ENCODE data around the gene SMC5.
"Not testable (repeated sequence)": the region's sequence is repeated elsewhere in the genome, so short reads cannot be mapped to it uniquely, and the experiment has no call there.

SMC5 gene

DNA sequence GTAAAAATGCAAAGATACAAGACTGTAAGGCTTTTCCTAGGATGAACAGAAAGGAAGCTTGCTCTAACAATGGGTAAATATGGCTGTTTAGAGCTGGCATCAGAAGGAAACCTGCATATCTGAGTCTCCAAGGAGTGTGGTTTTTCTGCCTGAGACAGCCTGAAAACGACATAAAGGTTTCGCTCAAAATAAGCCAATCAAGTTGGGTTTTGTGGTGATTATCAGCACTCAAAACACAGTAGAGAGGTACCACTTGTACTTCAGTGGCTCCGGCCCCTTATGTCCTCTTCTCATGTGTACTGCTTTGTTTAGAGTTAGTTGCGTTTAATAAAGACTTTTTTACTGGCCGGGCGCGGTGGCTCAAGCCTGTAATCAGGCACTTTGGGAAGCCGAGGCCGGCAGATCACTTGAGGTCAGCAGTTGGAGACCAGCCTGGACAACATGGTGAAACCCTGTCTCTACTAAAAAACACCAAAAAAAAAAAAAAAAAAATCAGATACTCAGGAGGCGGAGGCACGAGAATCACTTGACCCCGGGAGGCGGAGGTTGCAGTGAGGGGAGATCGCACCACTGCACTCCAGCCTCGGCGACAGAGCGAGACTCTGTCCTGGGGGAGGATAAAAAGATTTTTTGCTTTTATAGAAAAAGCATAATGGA lies 116.3 kb downstream of the SMC5 start:
- no peak for DNase-seq

DNA sequence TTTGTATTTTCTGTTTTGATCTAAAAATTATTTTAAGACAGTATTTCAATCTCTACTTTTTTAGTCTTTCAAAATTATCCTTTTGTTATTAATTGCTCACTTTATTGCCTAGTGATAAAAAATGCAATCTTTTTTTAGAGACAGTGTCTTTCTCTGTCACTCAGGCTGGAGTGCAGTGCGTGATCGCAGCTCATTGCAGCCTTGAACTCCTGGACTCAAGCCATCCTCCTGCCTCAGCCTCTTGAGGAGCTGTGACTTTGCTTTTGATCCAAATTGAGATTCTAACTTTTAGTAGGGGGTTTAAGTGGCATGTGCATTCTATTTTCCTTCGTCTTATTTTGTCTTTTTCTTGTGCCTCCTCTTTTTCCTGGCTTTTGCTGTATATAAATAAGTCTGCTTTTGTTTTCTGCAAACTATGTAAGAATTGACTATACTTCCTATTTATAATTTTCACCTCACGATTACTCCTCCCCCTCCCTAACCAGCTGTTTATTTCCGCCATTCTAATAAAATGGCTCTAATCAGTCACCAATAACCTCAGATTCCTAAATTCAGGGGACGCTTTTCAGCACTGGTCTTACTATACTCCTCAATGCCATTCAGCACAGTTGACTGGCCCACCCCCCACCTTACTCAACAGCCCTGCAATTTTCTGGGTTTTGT lies 123.4 kb downstream of the SMC5 start:
- DNase-seq, result no peak

DNA sequence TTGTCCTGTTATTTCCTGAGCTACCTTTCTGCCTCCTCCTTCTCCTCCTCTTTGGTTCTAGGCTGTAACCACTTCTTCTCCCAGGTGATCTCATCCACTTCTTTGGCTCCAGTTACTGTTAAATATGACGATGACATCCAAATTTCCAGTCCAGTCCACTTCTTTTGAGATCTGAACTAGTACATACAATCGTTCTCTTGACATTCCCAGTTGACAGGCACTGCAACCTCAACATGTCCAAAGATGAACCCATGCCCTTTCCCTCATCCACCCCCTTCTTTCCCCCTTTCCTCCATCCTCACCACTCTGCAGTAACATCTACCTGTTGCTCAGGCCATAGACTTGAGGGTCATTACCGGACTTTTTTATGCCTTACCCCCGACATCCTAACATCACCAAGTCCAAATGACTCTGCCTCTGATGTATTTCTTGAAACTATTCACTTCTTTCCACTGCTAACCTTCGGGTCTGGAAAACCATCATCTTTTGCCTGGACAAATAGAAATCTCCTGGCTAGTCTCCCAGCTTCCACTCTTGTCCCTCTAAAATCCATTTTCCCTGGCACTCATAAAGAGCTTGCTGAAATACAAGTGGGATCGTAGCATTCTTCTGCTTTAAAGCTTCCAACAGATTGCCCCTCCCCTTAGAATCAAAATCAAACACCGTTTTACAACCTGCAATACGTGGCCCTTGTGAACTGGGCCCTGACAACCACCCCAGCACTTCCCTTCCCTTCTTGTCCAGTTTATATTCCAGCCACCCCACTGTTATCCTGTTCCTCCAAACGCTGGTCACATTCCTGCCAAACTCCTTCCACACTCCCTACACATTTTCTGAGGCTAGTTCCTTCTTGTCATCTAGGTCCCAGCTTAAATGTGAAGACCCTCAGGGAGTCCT lies 124.2 kb downstream of the SMC5 start:
- DNase-seq, result no peak

DNA sequence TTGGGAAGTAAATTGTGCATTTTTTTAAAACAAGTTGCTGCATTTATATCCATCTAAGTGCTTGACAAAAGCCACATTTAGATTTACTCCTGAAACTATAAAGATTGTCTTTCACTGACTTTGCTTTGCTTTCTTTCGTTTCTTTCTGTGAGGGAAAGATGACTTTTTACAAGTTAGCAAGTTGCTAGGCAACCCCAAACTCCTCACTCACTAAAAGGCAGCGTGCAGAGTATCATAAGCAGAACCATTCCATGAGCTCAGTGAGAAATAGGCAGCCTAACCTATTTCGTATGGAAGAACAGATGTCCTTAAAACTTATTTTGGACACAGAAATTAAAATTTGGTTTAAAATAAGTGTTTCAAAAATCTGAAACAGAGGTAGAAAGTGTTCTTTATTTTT lies 126.6 kb downstream of the SMC5 start:
- DNase-seq, result no peak

DNA sequence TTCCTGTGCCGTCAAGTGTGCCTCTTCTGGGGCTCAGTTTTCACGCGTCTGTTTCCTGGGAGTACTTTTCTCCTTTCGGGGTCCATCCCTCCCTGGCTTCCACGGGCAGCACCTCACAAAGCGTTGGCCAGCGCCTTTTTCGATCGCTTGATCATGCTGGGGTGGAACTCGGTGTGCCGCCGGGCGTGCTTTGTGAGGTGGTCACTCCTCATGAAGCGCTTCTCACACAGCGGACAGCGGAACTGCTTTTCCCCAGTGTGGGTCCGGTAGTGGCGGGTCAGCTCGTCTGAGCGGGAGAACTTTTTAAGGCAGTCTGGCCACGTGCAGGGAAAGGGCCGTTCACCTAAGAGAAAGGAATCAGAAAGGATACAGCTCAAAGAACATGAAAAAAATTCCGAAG lies 128.9 kb downstream of the SMC5 start:
- no peak for DNase-seq

DNA sequence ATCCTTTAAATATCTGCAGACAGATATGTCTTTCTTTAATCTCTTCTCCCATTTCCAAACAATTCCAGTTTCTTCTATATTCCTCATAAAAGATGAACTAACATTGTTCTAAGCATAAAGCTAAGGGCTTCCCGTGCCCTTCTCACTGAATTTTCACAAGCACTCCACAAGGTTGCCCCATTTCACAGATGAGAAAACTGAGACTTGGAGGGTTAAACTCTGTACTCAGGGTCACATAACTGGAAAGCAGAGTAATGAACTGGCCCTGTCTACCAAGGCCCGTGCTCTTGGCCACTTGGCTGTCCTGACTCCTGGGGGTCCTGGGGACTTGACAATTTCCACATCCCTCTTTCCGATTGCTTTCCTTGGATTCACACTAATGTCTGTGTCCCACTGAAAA lies 130.4 kb downstream of the SMC5 start:
- no peak for DNase-seq

DNA sequence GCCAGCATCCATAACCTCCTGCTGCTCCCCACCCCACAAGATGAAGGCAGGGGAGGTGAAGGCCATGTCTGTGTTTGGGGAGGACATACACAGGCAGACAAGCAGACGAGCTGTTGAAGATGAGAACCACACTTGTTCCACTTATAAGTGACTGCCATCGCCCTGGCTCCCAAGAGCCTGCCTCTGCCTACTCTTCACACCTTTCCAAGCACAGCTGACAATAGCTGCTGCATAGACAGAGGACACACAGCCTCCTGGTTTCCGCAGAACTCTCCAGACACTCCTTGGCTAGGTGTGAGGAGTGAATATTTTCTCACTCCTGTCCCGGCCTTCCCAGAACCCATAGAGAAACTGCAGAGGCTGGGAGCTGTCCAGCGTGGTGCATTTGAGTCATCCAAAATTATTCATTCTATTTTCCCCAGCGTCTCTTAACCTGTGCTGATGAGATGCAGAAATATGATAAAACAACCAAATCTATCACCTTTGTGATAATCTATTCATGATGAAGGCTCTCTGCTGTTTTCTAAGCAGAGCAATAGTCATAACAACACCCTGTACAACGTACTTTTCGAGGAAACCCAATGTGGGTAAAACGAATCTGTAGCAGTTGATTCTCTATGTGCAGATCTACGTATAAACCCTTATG lies 131.0 kb downstream of the SMC5 start:
- no peak for DNase-seq

DNA sequence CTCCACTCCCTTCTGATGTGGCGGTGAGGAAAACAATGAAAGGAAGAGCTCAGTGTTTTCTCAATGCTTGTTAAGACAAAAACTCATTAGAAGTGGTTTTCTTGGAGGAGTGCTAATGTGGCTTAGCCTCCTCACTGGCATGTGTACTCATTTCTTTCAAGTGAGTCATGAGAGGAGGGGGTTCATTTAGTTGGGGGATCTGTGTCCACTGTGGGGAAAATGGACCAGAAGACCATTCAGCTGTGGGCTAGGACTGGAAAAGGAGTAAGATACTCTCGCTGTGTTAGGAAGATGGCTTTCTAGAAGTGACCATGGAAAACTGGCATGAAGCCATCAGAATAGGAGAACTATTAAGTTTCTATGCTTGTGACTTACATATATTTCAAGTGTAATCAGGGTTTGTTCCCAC lies 132.2 kb downstream of the SMC5 start:
- DNase-seq, result no peak

DNA sequence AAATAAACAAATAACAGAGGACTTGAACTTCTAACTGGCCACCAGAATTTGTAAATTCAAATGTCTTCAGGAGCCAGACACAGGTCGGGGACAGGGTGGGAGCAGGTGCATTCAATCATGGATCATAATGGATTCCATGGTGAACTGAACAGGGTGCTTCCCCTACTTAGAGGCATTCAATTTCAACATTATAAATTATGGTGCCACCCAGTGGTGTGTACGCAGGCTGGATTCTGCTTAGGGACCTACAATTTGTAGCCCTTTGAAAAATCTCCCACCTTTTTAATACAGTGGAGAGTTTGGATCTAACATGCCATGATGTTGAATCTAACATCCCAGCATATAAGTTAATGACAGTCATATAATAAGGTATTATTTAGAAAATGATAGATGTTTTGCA lies 133.4 kb downstream of the SMC5 start:
- no peak for DNase-seq

DNA sequence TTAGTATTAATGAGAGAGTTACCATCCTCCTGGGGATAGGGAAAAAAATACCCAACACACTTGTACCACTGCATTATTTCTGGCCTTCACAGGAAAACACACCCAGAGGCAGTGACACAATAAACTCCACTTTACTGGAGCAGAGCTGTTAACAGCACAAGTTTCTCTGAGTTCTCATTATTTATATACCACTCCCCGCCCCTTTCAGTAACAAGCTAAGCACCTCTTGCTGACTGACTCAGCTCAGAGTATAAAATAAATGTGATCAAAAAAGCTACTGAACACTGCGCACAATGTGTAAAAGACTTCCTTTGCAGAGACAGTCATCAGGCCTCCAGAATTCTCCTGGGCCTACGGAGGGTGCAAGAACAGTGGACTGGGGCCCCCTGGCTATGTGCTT lies 134.1 kb downstream of the SMC5 start:
- DNase-seq, result no peak

DNA sequence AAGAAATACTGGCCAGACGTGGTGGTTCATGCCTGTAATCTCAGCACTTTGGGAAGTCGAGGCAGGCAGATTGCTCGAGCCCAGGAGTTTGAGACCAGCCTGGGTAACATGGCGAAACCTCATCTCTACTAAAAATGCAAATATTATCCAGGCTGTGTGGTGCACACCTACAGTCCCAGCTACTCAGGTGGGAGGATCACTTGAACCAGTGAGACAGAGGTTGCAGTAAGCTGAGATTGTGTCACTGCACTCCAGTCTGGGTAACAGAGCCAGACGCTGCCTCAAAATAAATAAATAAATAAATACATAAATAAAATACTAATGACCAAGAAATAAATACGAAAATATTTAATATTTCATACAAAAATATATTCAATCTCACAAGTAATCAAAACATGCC lies 136.9 kb downstream of the SMC5 start:
- DNase-seq, result no peak

DNA sequence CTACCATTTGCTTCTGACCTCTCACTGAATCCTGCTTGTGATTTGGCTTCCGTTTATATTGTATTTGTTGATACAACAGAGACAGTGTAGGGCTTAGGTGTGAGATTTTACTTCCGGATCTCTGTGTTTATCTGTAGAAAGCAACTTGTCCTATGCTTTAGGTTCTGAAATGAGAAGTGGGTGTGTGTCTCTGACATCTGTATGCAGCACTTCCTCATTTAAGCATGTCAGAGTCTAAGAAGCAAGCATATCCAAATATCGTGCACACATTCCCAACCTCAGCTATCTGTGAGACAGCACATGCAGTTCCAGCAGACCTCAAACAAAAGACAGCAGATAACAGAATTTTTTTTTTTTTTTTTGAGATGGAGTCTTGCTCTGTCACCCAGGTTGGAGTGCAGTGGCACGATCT lies 139.4 kb downstream of the SMC5 start:
- DNase-seq, result no peak

DNA sequence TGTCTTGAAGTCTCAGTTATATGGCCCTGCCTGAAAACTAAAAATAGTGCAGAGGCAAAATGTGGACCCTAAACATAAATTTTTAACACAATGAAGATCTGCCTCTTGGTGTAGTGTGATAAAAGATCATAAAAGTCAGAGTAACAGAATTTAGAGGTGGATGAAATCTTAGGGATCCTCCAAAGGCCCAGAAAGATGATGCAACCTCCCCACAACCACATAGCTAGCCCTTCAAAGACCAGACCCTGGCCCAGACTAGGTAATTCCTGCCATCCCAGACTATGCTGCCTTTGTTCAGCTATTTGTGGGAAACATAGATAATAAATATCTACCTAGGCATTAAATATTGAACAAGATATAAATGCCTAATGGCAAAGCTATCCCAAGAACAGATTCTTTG lies 140.4 kb downstream of the SMC5 start:
- no peak for DNase-seq

DNA sequence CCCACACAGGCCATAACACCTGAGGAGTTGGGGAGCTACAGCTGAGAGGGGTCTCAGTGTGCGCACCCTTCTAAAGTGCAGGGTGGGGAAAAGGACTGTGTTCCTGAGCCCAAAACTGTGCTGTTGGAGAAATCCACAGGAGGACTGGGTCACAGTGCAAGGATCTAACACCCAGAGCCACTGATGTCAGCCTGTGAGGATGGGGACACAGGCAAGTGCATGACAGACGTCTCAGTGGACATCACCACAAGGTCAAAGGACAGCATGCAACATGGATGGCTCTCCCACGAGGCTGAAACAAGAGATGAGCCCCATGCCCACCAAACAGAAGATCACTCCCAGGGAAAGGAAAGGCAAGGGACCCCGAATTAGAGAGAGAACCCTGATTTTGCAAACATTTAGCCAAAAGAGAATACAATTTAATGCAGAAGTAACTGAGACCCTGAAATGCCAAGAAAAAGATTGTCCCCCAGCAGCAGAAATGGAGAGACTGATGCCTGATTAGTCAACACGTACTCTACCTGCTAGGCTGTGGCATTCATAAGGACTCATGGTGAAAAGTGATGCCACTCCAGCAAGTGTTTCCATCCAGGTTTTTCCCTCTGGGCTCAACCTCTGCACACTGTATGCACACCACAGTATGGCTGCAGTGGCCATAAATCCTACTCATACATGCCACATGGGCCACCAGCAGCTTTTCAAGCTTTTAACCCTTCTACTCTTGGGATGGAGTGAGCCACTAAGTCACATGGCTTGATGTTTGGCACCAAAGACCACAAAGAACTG lies 141.5 kb downstream of the SMC5 start:
- DNase-seq, result no peak

DNA sequence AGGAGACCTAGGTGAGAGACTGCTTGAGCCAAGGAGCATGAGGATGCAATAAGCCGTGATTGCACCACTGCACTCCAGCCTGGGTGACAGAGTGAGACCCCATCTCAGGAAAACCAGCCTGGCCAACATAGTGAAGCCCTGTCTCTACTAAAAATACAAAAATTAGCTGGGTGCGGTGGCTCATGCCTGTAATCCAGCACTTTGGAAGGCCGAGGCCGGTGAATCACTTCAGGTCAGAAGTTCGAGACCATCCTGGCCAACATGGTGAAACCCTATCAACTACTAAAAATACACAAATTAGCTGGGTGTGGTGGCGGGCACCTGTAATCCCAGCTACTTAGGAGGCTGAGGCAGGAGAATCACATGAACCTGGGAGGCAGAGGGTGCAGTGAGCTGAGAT lies 142.5 kb downstream of the SMC5 start:
- not testable (repeated sequence) for DNase-seq

DNA sequence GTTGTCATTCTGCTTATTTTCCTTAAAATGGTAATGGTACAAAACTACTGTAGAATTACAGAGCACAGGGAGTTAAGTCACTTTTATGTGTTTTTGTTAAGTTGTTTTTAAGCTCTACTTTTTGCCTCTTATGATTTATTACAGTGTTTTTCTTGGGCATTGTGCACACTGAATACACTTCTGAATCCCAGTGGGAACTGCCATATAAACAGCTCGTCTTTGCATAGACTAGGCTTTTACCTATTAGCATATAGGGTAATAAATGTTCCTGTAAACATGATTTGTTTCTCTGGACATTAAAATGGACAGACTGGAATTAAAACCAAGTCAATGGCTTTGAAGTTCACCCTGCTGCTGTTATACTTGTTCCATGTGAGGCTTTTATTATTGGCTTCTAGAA lies 143.4 kb downstream of the SMC5 start:
- no peak for DNase-seq

DNA sequence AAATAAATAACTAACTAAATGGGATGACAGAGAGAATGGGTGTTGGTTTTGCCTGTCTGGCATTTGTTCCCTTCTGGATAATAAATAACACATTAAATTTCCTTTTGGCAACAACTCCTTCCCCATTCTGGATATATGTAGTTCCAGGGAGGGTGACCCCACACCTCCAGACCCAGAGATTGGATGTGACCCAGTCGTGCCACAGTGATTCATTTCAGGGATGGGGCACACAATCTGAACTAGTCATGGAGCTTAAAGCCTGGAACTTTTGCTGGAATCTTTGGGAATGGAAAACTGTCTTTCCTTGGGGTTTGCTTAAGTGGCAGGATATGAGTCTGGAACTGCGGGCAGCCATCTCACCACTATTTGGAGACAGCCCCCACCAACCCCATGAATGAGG lies 144.4 kb downstream of the SMC5 start:
- DNase-seq, result no peak

DNA sequence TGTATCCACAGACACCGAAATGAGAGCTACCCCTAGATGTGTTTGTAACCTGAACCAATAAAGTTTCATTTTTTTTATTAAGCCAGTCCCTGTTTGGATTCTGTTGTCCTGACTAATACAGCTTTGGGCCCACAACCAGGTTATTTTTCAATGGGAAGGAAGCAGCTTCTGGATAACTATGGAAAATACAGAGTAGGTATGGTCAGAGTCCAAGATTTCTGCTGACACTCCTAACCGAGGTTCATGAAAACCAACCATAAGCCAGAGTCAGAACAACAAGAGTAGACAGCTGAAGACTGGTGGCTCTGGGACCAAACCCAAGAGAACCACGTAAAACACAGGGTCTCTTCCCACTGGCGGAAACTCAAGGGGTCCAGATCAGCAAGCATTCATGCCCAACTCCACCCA lies 144.8 kb downstream of the SMC5 start:
- no peak for DNase-seq

DNA sequence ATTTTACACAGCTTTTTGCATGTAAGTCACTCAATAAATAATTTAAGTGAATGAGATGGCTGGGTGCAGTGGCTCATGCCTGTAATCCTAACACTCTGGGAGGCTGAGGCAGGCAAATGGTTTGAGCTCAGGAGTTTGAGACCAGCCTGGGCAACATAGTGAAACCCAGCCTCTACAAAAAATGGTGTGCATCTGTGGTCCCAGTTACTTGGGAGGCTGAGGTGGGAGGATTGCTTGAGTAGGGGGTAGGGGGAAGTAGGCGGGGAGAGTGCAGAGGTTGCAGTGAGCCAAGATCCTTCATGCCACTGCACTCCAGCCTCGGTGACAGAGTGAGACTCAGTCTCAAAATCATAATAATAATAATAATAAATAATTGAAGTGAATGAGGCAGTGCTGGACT lies 145.5 kb downstream of the SMC5 start:
- no peak for DNase-seq
